ENCODE measurements around the gene DNAH17.

DNA sequence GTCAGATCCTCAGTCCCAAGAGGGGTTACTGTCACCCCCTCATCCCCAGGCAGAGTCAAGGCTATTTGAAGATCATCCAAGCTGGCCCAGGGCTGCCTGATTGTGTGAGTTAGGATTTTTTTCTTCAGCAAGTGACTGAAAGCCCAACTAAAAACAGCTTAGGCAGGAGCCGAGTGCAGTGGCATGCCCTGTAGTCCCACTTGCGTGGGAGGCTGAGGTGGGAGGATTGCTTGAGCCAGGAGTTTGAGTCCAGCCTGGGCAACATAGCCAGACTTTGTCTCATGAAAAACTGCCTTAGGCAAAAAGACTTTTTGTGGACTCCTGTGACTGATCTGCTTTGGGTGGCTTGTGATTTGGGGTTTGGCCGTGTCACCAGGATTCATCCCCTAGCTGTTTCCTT, 178.8 kb downstream of the DNAH17 start:
- TF ChIP-seq EZH2 (IDR thresholded peaks at IDR 0.05; ENCODE audit: insufficient read depth, poor library complexity, severe bottlenecking) (no peak), EZH2phosphoT487 (IDR thresholded peaks at IDR 0.05; ENCODE audit: insufficient read depth, low read depth) (no peak)
